HepG2 (cell line): ENCODE results near the gene PFDN1. TPM values are rescaled to one million over a fixed set of nuclear protein-coding genes. Genes with fewer than 3 reads are reported as not detected.

Experiments used
- BRD4 ChIP-seq: sonication (generic); formaldehyde crosslinking; IDR thresholded peaks from 2 replicates; pipeline ENCODE4 v1.4.0; 2020; ENCODE audit warnings: missing genetic modification reagents
- HNRNPL ChIP-seq: fragments of 200-400 bp; formaldehyde crosslinking; IDR thresholded peaks from 2 replicates; pipeline ENCODE4 v1.6.1; 2017; ENCODE audit warnings: mild to moderate bottlenecking, low read depth, low read length
- KIAA2018 ChIP-seq: sonication (generic); formaldehyde crosslinking; IDR thresholded peaks from 2 replicates; pipeline ENCODE4 v1.5.0; 2020; ENCODE audit warnings: mild to moderate bottlenecking, missing genetic modification reagents, borderline replicate concordance
- KLF15 ChIP-seq: sonication (generic); formaldehyde crosslinking; IDR thresholded peaks from 2 replicates; pipeline ENCODE4 v1.8.1; 2023; ENCODE audit warnings: borderline replicate concordance, mild to moderate bottlenecking, inconsistent platforms, missing genetic modification reagents, mixed read lengths
- PATZ1 ChIP-seq: sonication (generic); formaldehyde crosslinking; IDR thresholded peaks from 2 replicates; pipeline ENCODE4 v1.4.0; 2020; ENCODE audit warnings: missing genetic modification reagents
- ZBTB39 ChIP-seq: sonication (generic); formaldehyde crosslinking; IDR thresholded peaks from 2 replicates; pipeline ENCODE4 v1.5.0; 2020; ENCODE audit warnings: missing genetic modification reagents
- ZFAT ChIP-seq: sonication (generic); formaldehyde crosslinking; conservative IDR thresholded peaks from 2 replicates; pipeline ENCODE4 v1.8.1; 2023; ENCODE audit warnings: missing genetic modification reagents, inconsistent platforms
- ZNF274 ChIP-seq: sonication (generic); formaldehyde crosslinking; IDR thresholded peaks from 2 replicates; pipeline ENCODE4 v1.5.1; 2020; ENCODE audit warnings: mild to moderate bottlenecking, missing genetic modification reagents
- ZNF543 ChIP-seq: sonication (generic); formaldehyde crosslinking; IDR thresholded peaks from 2 replicates; pipeline ENCODE4 v1.4.0; 2020; ENCODE audit warnings: mild to moderate bottlenecking, missing genetic modification reagents
- ZNF891 ChIP-seq: sonication (generic); formaldehyde crosslinking; IDR thresholded peaks from 2 replicates; pipeline ENCODE4 v1.5.0; 2020; ENCODE audit warnings: mild to moderate bottlenecking, missing genetic modification reagents
- polyA plus RNA-seq, 8 experiments: library from polyadenylated mRNA; depleted of rRNA in 3 of 8; stranded (reverse) in 7 of 8; unstranded in 1 of 8; fragments of >200 nt; fragmentation: Illumina TruSeq in 4 of 8; extraction: Trizol in 4 of 8; gene quantifications; 2 replicates each; pipeline versions ENCODE4 v1.2.1 to v1.2.3, GENCODE V29; 2011 to 2016; ENCODE audit warnings: low read depth in 4 of 8, missing spikeins in 1 of 8, mixed read lengths in 1 of 8; ENCODE audit not compliant: insufficient read depth in 1 of 8
- total RNA-seq, 5 experiments: library from RNA; depleted of rRNA; stranded (reverse); fragments of >200 nt; fragmentation: Illumina TruSeq; extraction: Trizol; gene quantifications; 2 replicates each; pipeline ENCODE4 v1.2.3, GENCODE V29; 2016; ENCODE audit warnings: low read depth in 1 of 5

Gene PFDN1
- total and polyA plus RNA-seq, 2 of the 13 experiments (the other 11 are each of a cell fraction or from before 2014, with no cell fraction given): 67.2 to 70.8 TPM

- TF ChIP-seq KIAA2018 (CRISPR knock-in tag) (no peak), ZNF891 (CRISPR knock-in tag) (no peak), ZNF274 (CRISPR knock-in tag) (no peak), KLF15 (CRISPR knock-in tag) (no peak), BRD4 (CRISPR knock-in tag) (no peak), PATZ1 (CRISPR knock-in tag) (no peak), ZNF543 (CRISPR knock-in tag) (no peak), ZFAT (no peak), HNRNPL (no peak), ZBTB39 (CRISPR knock-in tag) (no peak)
Measured at GRCh38 chr5:140242099-140242498, 60.8 kb downstream of the PFDN1 start (continued).
